Uterus (tissue), 2 donors: ENCODE measurements around the gene PCYOX1L.

ENCODE experiments used
- CTCF ChIP-seq, 4 experiments: fragments of 200-600 bp in 2 of 4; fragments of 450-650 bp in 2 of 4; sonication (generic) in 2 of 4; IDR thresholded peaks; one replicate each; pipeline ENCODE4 v1.5.1; 2016 to 2019; ENCODE audit warnings: antibody characterized with exemption in 4 of 4, mild to moderate bottlenecking in 2 of 4, moderate library complexity in 1 of 4
- POLR2A ChIP-seq, 2 donors: fragments of 450-650 bp; IDR thresholded peaks; one replicate each; pipeline ENCODE4 v1.6.1; 2016; ENCODE audit warnings: antibody characterized with exemption in 2 of 2, mild to moderate bottlenecking in 1 of 2, moderate library complexity in 1 of 2

DNA sequence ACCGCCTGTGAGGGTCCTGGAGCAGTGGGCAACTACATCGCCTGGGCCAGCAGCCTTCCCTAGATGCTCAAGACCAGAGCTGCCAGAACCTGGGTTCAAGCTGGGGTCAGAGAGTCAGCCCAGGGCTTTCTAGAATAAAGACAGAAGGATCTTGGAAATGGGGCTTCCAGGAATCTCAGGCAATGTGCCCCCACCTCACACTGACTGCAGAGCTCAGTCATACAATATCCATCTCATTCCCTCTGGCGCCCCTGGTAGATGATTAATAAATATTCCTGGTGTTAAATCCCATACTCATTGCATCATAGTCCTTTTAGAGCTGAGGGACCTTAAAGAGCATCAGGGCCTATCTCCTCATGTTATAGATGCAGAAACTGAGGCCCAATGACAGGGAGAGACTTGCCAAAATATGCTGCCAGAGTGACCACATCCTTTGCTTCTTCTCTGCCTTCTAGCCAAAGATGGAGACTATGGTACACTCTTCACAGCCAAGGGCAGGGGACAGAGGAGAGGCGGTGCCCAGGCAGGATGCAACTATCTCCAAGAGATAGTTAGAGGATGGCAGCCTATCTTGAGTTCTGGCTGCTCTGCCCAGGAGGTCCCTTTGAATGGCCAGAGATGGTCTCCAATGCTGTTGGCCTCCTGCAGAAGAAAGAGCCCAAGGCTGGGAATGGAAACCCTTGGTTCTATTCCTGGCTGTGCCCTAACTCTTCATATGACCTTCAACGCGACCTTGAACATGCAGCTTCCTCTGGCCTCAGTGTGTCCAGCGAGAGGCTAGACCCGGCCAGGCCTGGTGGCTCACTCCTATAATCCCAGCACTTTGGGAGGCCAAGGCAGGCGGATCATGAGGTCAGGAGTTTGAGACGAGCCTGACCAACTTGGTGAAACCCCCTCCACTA, 57.5 kb downstream of the PCYOX1L start:
- no peak for TF ChIP-seq CTCF (IDR thresholded peaks at IDR 0.05)
- TF ChIP-seq POLR2A (IDR thresholded peaks at IDR 0.05), result no peak
